Activated CD4-positive, alpha-beta memory T cell treated with anti-CD3 and anti-CD28 coated beads, Interleukin-2, amount 10 ng/mL, durations not matched to agents 7 days and 5 days (primary cell): Measurements from ENCODE around the gene TSFM. TPM values are rescaled to one million over a fixed set of nuclear protein-coding genes. Genes with fewer than 3 reads are reported as not detected.
A peak's percentile ranks its signal among the peaks of the same experiment; 100 is the strongest.

Source experiments
- CTCF ChIA-PET: fragments of 350-600 bp; sonication (Branson Sonifier 250); formaldehyde crosslinking; loops from one replicate; lab custom pipeline; 2021; ENCODE audit warnings: antibody characterized with exemption, inconsistent platforms; lab: Charles Lee
- POLR2A ChIA-PET: fragments of 350-600 bp; sonication (Branson Sonifier 250); formaldehyde crosslinking; loops from one replicate; lab custom pipeline; 2021; ENCODE audit warnings: antibody characterized with exemption; lab: Charles Lee
- DNase-seq: peaks from one replicate; pipeline ENCODE4 v3.0.0-alpha.2; 2020
- H3K27ac Mint-ChIP-seq: one replicate; pipeline ENCODE4 v1.8.0; 2021; ENCODE audit warnings: mild to moderate bottlenecking, mixed read lengths
- H3K27me3 Mint-ChIP-seq: one replicate; pipeline ENCODE4 v1.8.0; 2021; ENCODE audit warnings: mixed read lengths
- H3K36me3 Mint-ChIP-seq: one replicate; pipeline ENCODE4 v1.8.0; 2021; ENCODE audit warnings: low read depth, mixed read lengths
- H3K4me1 Mint-ChIP-seq: one replicate; pipeline ENCODE4 v1.8.0; 2021; ENCODE audit warnings: mixed read lengths
- H3K4me3 Mint-ChIP-seq: one replicate; pipeline ENCODE4 v1.8.0; 2021; ENCODE audit warnings: mild to moderate bottlenecking, mixed read lengths
- H3K9me3 Mint-ChIP-seq: one replicate; pipeline ENCODE4 v1.8.0; 2021; ENCODE audit warnings: mixed read lengths
- total RNA-seq, 2 experiments: library from RNA; stranded (reverse); gene quantifications; one replicate each; pipeline ENCODE4 v1.2.3, GENCODE V29; 2021

TSFM gene
- total RNA-seq, 2 experiments from 2014 or later: 28.9 to 31.5 TPM

DNA sequence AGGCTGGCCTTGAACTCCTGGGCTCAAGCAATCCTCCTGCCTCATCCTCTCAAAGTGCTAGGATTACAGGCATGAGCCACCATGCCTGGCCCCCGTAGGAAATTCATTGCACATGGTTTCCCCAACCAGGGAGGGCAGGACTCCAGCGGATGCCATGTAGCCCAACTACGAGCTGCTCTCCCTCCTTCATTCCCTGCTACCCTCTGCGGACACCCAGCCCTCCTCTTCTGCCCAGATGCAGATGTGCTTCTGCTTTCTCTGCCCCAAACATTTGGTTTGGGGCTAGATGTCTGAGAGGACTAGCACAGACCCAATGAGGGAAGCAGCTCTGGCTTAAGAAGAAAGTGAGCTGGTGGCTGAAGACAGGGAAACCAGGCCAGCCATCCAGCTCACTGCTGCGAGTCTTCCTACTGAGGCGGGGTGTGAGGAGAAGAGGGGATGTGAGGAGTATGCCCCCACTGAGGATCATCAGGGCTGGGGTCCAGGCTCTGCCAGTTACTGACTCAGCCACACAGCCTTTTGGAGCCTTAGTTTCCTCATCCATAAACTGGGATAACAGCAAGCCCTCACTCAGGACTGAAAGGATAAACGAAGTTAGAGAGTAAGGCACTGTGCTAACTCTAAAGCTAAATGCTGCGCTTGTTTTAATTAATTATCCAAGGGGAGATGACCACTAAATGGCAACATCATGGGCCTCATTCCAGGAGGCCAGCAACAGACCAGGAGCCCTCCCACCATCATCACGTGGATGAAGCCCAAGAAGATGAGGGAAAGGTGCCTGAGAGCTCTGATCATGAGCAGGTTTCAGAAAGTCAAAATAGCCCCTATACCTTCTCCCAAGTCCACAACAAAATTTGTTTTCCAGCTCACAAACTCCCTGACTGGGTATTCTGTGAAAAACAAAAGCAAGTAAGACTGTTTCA, 53.0 kb downstream of the TSFM start:
- no peaks in the 10 kb centered on the region for H3K36me3 Mint-ChIP-seq
- H3K9me3 Mint-ChIP-seq: no peaks in the 10 kb centered on the region
- peak overlapping the region; percentile 79 for H3K27ac Mint-ChIP-seq
- POLR2A ChIA-PET: interaction anchor here (2.9 to 7.6 kb wide), 4 partner anchors 11 to 105 kb away, joined by 14 to 54 read pairs (median 20); partner anchors contain the start of genes ATP23, CTDSP2 and TSFM
- no peaks in the 10 kb centered on the region for H3K27me3 Mint-ChIP-seq
- CTCF ChIA-PET: interaction anchor here (2.7 to 3.9 kb wide), 4 partner anchors 11 to 69 kb away, joined by 6 to 27 read pairs (median 17); partner anchors contain the start of gene CTDSP2
- no peak for DNase-seq
- peak overlapping the region; percentile 10 for H3K4me3 Mint-ChIP-seq
- peaks cover 82% of the 10 kb centered on the region for H3K4me1 Mint-ChIP-seq

GRCh38 chr12:57836442-57837375, 54.1 kb downstream of the TSFM start:
- CTCF ChIA-PET: interaction anchor here (0.9 to 3.9 kb wide), 7 partner anchors 10 to 68 kb away, joined by 3 to 27 read pairs (median 6); partner anchors contain the start of gene CTDSP2
- peak overlapping the region; percentile 79 for H3K27ac Mint-ChIP-seq
- no peaks in the 10 kb centered on the region for H3K36me3 Mint-ChIP-seq

DNA sequence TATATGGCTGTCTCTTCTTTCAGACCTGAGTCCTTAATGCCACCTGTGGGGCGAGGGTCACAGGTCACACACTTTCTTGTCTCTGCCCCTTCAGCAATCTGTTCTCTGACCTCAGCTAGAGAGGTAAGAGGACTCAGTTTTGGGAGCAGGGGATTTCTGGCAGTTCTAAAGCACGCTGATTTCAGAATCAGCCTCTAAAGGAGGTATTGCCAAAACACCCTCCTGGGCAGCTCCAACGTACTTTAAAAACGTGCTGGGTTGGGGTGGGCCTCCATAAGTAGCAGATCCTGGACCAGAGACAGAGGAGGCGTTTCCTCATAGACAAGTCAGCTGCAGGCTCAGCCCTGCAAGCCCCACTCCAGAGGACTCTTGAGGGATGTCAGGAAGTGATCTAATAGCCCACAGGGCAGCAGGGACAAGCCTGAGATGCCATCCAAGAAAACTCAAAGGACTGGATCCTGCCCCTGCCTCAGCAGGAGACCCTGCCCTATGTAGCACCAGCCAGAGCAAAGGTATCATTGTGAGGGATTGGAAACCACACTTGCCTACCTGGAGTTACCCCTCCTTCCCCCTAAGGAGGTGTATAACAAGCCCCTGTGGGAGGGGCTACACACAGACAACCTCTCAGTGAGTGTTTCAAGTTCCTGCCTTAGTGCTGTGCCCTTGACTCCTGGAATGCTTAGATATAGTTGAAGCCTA, 55.4 kb downstream of the TSFM start:
- no peaks in the 10 kb centered on the region for H3K9me3 Mint-ChIP-seq
- no peaks in the 10 kb centered on the region for H3K27me3 Mint-ChIP-seq
- H3K27ac Mint-ChIP-seq: peak overlapping the region; percentile 72
- peaks cover 88% of the 10 kb centered on the region for H3K4me1 Mint-ChIP-seq
- no peak overlapping the region for H3K4me3 Mint-ChIP-seq
- CTCF ChIA-PET: interaction anchor here (2.8 to 3.9 kb wide), 2 partner anchors 8 to 67 kb away, joined by 23 to 27 read pairs; partner anchors contain the start of gene CTDSP2
- POLR2A ChIA-PET: interaction anchor here (1.0 to 7.6 kb wide), 6 partner anchors 9 to 103 kb away, joined by 3 to 54 read pairs (median 14); partner anchors contain the start of genes ATP23, CTDSP2 and TSFM
- no peak for DNase-seq
- peaks cover 3% of the 10 kb centered on the region for H3K36me3 Mint-ChIP-seq

More at GRCh38 chr12:57836442-57837375, 54.1 kb downstream of the TSFM start:
- POLR2A ChIA-PET: interaction anchor here (1.0 to 7.6 kb wide), 5 partner anchors 10 to 104 kb away, joined by 3 to 54 read pairs (median 15); partner anchors contain the start of genes ATP23, CTDSP2 and TSFM
- peaks cover 86% of the 10 kb centered on the region for H3K4me1 Mint-ChIP-seq
- no peaks in the 10 kb centered on the region for H3K27me3 Mint-ChIP-seq
- peak; percentile 43 for DNase-seq
- no peaks in the 10 kb centered on the region for H3K9me3 Mint-ChIP-seq
- H3K4me3 Mint-ChIP-seq: peak overlapping the region; percentile 21

- H3K27ac Mint-ChIP-seq: peak overlapping the region; percentile 72
- peaks cover 88% of the 10 kb centered on the region for H3K4me1 Mint-ChIP-seq
- peaks cover 8% of the 10 kb centered on the region for H3K36me3 Mint-ChIP-seq
- no peaks in the 10 kb centered on the region for H3K27me3 Mint-ChIP-seq
- peak; percentile 50 for DNase-seq
- H3K9me3 Mint-ChIP-seq: no peaks in the 10 kb centered on the region
- ChIA-PET POLR2A (interaction anchor here (3.2 to 7.6 kb wide), 3 partner anchors 8 to 102 kb away, joined by 14 to 54 read pairs (median 24); partner anchors contain the start of genes ATP23 and CTDSP2), CTCF (interaction anchor here (0.7 to 1.1 kb wide), 2 partner anchors 66 to 69 kb away, joined by 3 to 5 read pairs; no protein-coding TSS in a partner anchor)
- peak overlapping the region; percentile 31 for H3K4me3 Mint-ChIP-seq
Measured at GRCh38 chr12:57838594-57839302, 56.2 kb downstream of the TSFM start.

DNA sequence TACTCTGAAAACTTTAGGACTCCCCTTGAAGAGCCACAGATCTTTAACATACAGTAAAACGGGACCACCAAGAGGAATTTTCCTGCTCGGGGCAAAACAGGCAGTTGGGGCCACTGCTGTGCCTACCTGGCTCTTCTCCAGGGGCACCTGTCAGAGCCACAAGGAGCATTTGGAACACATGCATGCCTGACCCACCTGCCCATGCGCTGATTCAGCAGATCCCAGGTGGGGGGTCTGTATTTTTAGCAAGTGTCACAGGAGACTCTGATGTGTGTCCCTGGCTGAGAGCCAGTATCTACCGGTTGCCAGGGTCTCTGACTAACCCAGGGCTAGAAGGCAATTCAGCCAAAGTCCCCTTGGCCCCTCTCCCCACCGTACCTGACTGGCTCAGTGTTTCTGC, 57.4 kb downstream of the TSFM start:
- no peaks in the 10 kb centered on the region for H3K27me3 Mint-ChIP-seq
- no peak overlapping the region for H3K4me3 Mint-ChIP-seq
- H3K9me3 Mint-ChIP-seq: no peaks in the 10 kb centered on the region
- peaks cover 14% of the 10 kb centered on the region for H3K36me3 Mint-ChIP-seq
- no peak for DNase-seq
- POLR2A ChIA-PET: no interaction called here
- H3K27ac Mint-ChIP-seq: no peak overlapping the region
- H3K4me1 Mint-ChIP-seq: peaks cover 90% of the 10 kb centered on the region
- CTCF ChIA-PET: no interaction called here

DNA sequence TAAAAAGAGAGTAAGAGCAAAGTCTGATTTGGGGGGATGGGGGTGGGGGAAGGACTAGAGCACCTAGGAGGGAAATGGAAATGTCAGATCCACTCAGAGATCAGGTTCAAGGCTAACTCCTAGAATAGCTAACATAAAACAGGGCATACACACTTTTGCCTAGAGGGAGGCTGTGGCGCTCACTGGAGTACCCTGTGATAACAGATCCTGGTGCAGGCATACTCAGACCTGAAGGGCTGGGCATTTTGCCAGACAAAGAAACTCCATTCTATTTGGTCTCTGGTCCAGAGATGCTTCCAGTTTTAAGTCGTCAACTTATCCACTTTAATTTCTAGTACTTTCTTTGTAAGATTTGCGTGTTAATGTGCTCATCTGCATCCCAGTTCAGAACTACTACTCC, 58.1 kb downstream of the TSFM start:
- H3K36me3 Mint-ChIP-seq: peaks cover 14% of the 10 kb centered on the region
- POLR2A ChIA-PET: no interaction called here
- CTCF ChIA-PET: interaction anchor here (2.7 kb wide), 1 partner anchor 8 kb away, joined by 18 read pairs; no protein-coding TSS in a partner anchor
- no peak overlapping the region for H3K4me3 Mint-ChIP-seq
- no peak overlapping the region for H3K27ac Mint-ChIP-seq
- H3K9me3 Mint-ChIP-seq: no peaks in the 10 kb centered on the region
- no peaks in the 10 kb centered on the region for H3K27me3 Mint-ChIP-seq
- peaks cover 85% of the 10 kb centered on the region for H3K4me1 Mint-ChIP-seq
- no peak for DNase-seq

GRCh38 chr12:57841445-57841844, 58.9 kb downstream of the TSFM start:
- H3K4me1 Mint-ChIP-seq: peaks cover 78% of the 10 kb centered on the region
- ChIA-PET POLR2A (no interaction called here), CTCF (interaction anchor here (0.6 to 2.7 kb wide), 4 partner anchors 8 to 66 kb away, joined by 3 to 18 read pairs (median 4); no protein-coding TSS in a partner anchor)
- peaks cover 14% of the 10 kb centered on the region for H3K36me3 Mint-ChIP-seq
- no peak overlapping the region for H3K4me3 Mint-ChIP-seq
- DNase-seq: no peak
- H3K27me3 Mint-ChIP-seq: no peaks in the 10 kb centered on the region
- no peaks in the 10 kb centered on the region for H3K9me3 Mint-ChIP-seq
- no peak overlapping the region for H3K27ac Mint-ChIP-seq

DNA sequence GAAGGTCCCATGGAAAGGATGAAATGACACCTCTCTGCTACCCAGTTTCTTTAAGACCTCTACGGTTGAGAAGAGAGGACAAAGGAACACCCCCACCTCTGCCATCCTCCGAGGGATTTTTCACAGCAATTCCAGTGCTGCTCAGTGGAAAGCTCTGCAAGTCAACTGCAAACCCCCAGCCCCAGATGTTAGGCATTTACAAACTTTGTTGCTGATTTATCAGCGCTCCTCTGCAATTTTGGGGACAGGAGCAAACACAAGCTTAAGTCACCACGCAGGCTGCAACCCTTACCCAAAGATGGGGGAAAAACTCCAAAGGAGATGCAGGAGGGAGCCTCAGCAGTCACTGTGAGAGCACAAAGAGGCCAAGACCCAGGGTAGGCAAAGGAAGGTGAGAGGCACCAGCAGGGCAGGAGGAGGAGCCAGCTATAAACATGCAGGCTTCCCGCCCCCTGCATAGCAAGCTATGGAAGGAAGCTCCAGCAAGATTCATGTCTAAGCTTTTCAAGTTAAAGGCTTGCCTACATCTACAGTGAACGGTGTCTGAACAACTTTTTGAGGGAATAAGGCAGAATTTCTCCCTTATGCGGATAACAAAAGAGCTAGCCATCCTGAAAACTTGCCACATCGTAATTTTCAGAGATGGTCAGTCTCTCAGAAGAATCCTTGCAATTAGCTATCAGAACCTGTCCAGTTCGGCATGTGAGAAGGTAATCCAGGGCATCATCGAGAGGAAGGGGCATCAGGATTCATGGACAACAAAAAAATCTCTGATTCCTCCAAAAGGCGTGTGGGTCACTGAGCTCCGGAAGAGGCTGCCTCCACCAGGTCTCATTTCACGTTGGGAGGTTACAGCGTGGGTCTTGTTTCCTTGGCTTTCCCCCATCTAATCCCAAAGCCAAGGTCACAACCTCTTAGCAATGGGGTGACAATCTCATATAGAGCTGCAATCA, 60.0 kb downstream of the TSFM start:
- no peak overlapping the region for H3K27ac Mint-ChIP-seq
- H3K4me1 Mint-ChIP-seq: peaks cover 71% of the 10 kb centered on the region
- CTCF ChIA-PET: interaction anchor here (0.8 to 2.7 kb wide), 9 partner anchors 10 to 380 kb away, joined by 3 to 18 read pairs (median 6); partner anchors contain the start of gene TSFM
- no peak overlapping the region for H3K4me3 Mint-ChIP-seq
- peaks cover 2% of the 10 kb centered on the region for H3K27me3 Mint-ChIP-seq
- POLR2A ChIA-PET: interaction anchor here (0.9 to 6.7 kb wide), 5 partner anchors 9 to 59 kb away, joined by 3 to 74 read pairs (median 5); no protein-coding TSS in a partner anchor
- DNase-seq: peak; percentile 24
- peaks cover 14% of the 10 kb centered on the region for H3K36me3 Mint-ChIP-seq
- H3K9me3 Mint-ChIP-seq: no peaks in the 10 kb centered on the region

DNA sequence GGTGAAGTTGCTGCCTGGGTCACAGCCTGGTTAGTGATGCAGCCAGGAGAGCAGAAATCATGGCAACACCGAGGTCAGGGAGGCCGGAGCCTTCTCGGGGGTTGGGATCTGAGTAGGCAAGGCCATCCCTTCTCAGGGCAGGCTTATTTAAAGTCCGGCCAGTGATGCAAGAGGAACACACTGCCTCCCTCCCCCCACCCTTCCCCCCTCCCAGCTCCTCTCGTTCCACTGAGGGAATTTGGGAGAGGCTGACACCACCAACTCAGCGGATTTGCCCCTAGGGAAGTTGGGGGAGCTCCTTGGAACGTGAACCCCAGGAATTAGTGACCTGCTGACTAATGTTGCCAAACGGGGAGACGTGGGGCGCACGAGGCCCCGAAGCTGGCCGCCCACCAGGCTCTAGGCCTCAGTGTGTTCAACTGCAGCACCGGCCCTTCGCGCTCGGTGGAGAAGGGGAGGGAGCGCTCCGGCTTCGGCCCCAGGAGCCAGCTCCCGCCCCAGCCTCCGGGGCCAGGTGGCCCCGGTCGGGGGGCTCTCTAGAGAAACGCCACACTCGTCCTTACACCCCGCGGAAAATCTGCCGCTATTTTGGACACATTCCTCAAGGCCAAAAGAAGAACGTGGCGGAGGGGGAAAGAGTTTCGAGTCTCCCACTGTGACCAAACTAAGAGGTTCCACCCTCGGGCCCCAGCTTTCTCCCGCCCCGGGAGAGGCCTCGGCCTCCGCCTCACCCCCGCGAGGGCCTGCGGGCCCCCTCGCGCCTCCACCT, 62.3 kb downstream of the TSFM start:
- ChIA-PET POLR2A (interaction anchor here (0.9 to 6.7 kb wide), 7 partner anchors 10 to 96 kb away, joined by 3 to 74 read pairs (median 3); partner anchors contain the start of genes ATP23, EEF1AKMT3 and METTL1), CTCF (interaction anchor here (0.7 to 3.9 kb wide), 7 partner anchors 8 to 59 kb away, joined by 3 to 23 read pairs (median 8); no protein-coding TSS in a partner anchor)
- peak overlapping the region; percentile 64 for H3K27ac Mint-ChIP-seq
- no peaks in the 10 kb centered on the region for H3K9me3 Mint-ChIP-seq
- DNase-seq: peak; percentile 30
- H3K27me3 Mint-ChIP-seq: peaks cover 10% of the 10 kb centered on the region
- peaks cover 51% of the 10 kb centered on the region for H3K4me1 Mint-ChIP-seq
- peak overlapping the region; percentile 80 for H3K4me3 Mint-ChIP-seq
- H3K36me3 Mint-ChIP-seq: peaks cover 14% of the 10 kb centered on the region
